Measurements from ENCODE around the gene WDR49. TPM values are rescaled to one million over a fixed set of nuclear protein-coding genes. Genes with fewer than 3 reads are reported as not detected.

Gene WDR49
- total RNA-seq, 1 experiment from 2014 or later: 1.3 TPM

GRCh38 chr3:167469381-167469780, 184.4 kb downstream of the WDR49 start:
- Histone ChIP-seq H3K4me2 (ENCODE audit: insufficient read depth, insufficient read length, low read length) (no peak overlapping the region), H2BK20ac (ENCODE audit: low read depth, low read length, poor library complexity, severe bottlenecking) (no peak overlapping the region), H3K56ac (ENCODE audit: insufficient read length, low read depth, low read length) (no peak overlapping the region), H2BK120ac (ENCODE audit: low read depth, low read length, poor library complexity, severe bottlenecking) (no peak overlapping the region), H3K79me1 (ENCODE audit: insufficient read depth, low read depth, low read length, poor library complexity, severe bottlenecking) (no peaks in the 10 kb centered on the region), H2BK12ac (ENCODE audit: insufficient read length, low read depth, low read length) (no peak overlapping the region), H3K79me2 (ENCODE audit: insufficient read depth, low read length) (no peaks in the 10 kb centered on the region), H3K27ac (ENCODE audit: insufficient read length, low read depth, low read length) (no peak overlapping the region), H4K20me1 (ENCODE audit: control insufficient read depth, insufficient read depth, insufficient read length) (no peaks in the 10 kb centered on the region), H3K27me3 (ENCODE audit: insufficient read depth, low read length) (no peaks in the 10 kb centered on the region), H3K9me3 (ENCODE audit: control insufficient read depth, low read depth, low read length) (no peaks in the 10 kb centered on the region), H2BK15ac (ENCODE audit: low read depth, low read length) (no peak overlapping the region), H3K23me2 (ENCODE audit: insufficient read length, low read depth, low read length, poor library complexity, severe bottlenecking) (no peaks in the 10 kb centered on the region), H3T11ph (ENCODE audit: low read length) (no peak overlapping the region), H3K18ac (ENCODE audit: insufficient read length, low read depth, low read length) (no peak overlapping the region), H2BK5ac (ENCODE audit: insufficient read length, low read length) (no peak overlapping the region), H3K4ac (ENCODE audit: low read depth, low read length) (no peak overlapping the region), H3K14ac (ENCODE audit: insufficient read depth, low read length) (no peak overlapping the region), H4K8ac (replicated peaks; ENCODE audit: insufficient read length, low read depth, low read length) (no peak overlapping the region), H4K5ac (ENCODE audit: insufficient read length, low read depth, low read length) (no peak overlapping the region), H3K23ac (ENCODE audit: insufficient read length, low read depth, low read length) (no peak overlapping the region), H2AK5ac (ENCODE audit: insufficient read length, low read length) (no peak overlapping the region), H3K4me1 (ENCODE audit: insufficient read depth, low read length) (no peaks in the 10 kb centered on the region), H3K9ac (ENCODE audit: extremely low read depth, insufficient read length, low read length) (no peak overlapping the region), H4K91ac (ENCODE audit: insufficient read length, low read depth, low read length) (no peak overlapping the region), H2AFZ (ENCODE audit: low read length) (no peak overlapping the region)
- WGBS (ENCODE audit: extremely low coverage, insufficient read length, low lambda C conversion rate): no CpG with 5 or more reads among the region's 3 CpGs
- Mint-ChIP-seq H3K4me1 (peaks cover 6 to 14% of the 10 kb centered on the region in 2 experiments; a peak in 3 of 4 replicates), H3K36me3 (ENCODE audit: insufficient read depth in 1 of 3, low read depth in 3 of 3) (no peaks in the 10 kb centered on the region), H3K27ac (peak overlapping the region in 1 of 3 experiments; percentile 3; a peak in 1 of 7 replicates), H3K9me3 (no peaks in the 10 kb centered on the region), H3K4me3 (no peak overlapping the region), H3K27me3 (ENCODE audit: low read depth) (no peaks in the 10 kb centered on the region)
- TF ChIP-seq CTCF (conservative IDR thresholded peaks at IDR 0.05): no peak
- no peak for DNase-seq

All from H9 (cell line).